ENCODE results near the gene ABCB10.
"Not testable (repeated sequence)": the region's sequence is repeated elsewhere in the genome, so short reads cannot be mapped to it uniquely, and the experiment has no call there.

ABCB10 gene

GRCh38 chr1:229537894-229538293, 20.6 kb downstream of the ABCB10 start:
- DNase-seq (ENCODE audit: low read depth, low spot score), result no peak

DNA sequence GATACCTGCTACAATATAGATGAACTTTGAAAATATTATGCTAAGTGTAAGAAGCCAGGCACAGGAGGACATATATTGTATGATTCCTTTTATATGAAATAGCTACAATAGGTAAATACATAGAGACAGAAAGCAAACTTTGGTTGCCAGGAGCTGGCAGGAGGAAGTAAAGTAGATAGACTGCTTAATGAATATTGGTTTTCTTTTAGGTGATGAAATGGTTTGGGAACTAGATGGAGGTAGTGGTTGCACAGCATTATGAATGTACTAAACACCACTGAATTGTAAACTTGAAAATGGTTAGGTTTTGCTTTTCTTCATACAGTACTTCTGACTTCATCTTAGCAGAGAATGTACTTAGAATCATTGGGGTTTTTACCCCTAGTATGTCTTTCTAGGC, 21.5 kb downstream of the ABCB10 start:
- DNase-seq (ENCODE audit: low read depth, low spot score), result no peak

DNA sequence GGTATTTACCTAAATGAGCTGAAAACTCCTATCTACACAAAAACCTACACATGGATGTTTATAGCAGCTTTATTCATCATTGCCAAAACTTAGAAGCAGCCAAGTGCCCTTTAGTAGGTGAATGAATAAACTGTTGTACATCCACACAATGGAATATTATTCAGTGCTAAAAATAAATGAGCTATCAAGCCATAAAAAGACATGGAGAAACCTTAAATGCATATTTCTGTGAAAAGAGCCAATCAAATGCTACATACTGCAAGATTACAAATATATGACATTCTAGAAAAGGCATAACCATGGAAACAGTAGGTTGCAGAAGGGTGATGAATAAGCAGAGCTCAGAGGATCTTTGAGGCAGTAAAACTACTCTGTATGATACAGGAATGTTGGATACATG, 23.3 kb downstream of the ABCB10 start:
- DNase-seq (ENCODE audit: low read depth, low spot score), result no peak

GRCh38 chr1:229531326-229531725, 27.2 kb downstream of the ABCB10 start:
- no peak for DNase-seq (ENCODE audit: low read depth, low spot score)

DNA sequence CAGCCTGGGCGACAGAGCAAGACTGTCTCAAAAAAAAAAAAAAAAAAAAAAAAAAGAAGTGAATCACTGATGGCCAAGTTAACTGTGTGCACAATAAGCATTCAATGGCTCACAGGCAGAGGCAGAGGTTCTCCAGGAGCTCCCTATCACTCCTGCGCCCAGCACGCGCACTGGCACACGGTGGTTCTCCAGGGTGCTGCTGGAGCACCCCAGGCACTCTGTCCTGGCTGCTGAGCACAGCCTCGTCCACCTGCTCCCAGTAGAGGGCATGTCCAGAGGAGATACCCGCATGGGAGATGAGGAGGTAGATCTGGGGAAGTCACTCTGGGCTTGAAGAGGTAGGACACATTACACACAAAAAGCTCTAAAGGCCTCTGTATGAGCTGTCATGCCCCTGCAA, 28.9 kb downstream of the ABCB10 start:
- no peak for DNase-seq (ENCODE audit: low read depth, low spot score)

- DNase-seq (ENCODE audit: low read depth, low spot score), result no peak
These were observed 31.8 kb downstream of the ABCB10 start for GRCh38 chr1:229526695-229527094.

GRCh38 chr1:229523052-229523451, 35.5 kb downstream of the ABCB10 start:
- DNase-seq (ENCODE audit: low read depth, low spot score), result no peak

GRCh38 chr1:229514578-229515275, 43.8 kb downstream of the ABCB10 start:
- DNase-seq (ENCODE audit: low read depth, low spot score), result peak; percentile 34

DNA sequence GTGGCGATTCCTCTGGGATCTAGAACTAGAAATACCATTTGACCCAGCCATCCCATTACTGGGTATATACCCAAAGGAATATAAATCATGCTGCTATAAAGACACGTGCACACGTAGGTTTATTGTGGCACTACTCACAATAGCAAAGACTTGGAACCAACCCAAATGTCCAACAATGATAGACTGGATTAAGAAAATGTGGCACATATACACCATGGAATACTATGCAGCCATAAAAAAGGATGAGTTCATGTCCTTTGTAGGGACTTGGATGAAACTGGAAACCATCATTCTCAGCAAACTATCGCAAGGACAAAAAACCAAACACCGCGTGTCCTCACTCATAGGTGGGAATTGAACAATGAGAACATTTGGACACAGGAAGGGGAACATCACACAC, 46.9 kb downstream of the ABCB10 start:
- not testable (repeated sequence) for DNase-seq (ENCODE audit: low read depth, low spot score)

DNA sequence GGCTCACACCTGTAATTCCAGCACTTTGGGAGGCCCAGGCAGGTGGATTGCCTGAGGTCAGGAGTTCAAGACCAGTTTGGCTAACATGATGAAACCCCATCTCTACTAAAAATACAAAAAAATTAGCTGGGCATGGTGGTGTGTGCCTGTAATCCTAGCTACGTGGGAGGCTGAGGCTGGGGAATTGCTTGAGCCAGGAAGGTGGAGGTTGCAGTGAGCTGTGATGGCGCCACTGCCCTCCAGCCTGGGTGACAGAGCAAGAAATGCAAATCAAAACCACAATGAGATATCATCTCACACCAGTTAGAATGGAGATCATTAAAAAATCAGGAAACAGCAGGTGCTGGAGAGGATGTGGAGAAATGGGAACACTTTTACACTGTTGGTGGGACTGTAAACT, 47.3 kb downstream of the ABCB10 start:
- not testable (repeated sequence) for DNase-seq (ENCODE audit: low read depth, low spot score)

DNA sequence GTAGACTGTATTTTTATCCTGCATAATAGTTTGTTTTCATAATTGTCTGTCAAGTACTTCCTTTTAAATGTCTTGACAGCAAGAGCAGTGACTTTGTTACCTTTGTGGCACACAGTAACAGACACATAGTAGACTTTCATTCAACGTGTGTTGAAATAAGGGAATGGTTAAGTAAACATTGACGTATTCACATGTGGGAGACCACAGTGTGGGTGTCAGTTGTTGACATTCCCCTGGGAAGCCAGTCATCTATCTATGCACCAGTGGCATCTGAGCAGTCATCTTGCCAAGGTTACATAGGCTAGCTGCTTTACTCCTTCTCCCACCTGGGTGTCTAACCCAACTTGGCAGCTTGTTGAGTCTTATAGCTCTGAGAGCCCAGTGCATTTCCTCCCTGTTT, 48.9 kb downstream of the ABCB10 start:
- no peak for DNase-seq (ENCODE audit: low read depth, low spot score)

GRCh38 chr1:229508823-229509337, 49.6 kb downstream of the ABCB10 start:
- no peak for DNase-seq (ENCODE audit: low read depth, low spot score)

DNA sequence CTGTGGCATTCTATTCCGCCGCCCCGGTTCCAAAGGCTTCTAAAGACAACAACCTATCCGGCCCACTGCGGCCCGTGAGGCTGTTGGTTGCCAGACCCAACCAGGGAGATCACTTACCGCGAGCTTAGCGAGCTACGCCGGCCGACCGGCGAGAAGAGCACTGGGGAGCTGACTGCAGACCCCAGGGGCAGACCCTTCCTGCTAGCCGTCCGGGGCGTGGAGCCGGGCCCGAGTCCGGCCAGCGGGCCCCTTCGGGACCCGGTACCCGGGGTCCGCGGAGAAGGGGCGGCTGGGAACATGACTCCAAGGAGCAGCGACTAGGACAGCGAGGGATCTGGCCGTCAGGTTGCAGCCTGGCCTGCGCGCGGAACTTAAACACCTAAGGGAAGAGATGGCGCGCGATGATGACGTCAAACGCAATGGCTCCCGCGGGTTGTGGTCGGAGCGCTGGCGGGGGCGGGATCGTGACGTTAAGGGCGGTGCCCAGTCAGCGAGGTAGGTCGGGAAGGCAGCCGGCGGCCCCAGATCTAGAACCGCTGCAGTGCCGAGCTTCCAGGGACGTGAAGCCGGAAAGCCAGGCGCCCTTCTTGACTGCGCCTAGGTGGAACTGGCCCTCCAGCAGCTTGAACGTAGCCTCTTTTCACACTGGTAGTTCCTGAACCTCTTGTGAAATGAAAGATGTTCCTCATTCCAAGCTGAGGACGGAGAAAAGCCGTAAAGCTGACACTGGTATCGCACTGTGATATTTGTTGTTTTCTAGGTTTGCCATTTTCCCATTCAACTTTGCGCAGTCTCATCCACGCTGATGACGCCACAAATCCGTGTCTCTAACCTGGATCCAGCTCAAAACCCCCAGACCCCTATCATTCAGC, 50.3 kb downstream of the ABCB10 start, which contains the start of gene NUP133:
TSS of gene NUP133 (minus strand) at position 391 of the 872 bp plus-strand sequence. CDS start at position 299, 92 bp downstream.
- peak; percentile 98 for DNase-seq (ENCODE audit: low read depth, low spot score)

GRCh38 chr1:229507502-229507901, 51.0 kb downstream of the ABCB10 start:
- DNase-seq (ENCODE audit: low read depth, low spot score), result no peak

DNA sequence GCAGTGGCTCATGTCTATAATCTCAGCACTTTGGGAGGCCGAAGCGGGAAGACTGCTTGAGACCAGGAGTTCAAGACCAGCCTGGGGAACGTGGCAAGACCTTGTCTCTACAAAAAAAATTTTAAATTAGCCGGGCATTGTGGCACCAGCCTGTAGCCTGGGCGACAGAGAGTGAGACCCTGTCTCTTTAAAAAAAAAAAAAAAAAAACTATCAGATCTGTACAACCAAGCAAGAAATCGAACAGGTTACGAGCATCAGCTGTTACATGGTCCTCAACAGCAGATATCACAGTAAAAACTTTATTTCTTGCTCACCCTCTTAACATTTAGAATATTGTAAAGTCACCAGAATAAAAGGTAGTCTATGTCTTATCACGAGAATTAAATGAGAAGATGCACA, 51.9 kb downstream of the ABCB10 start:
- no peak for DNase-seq (ENCODE audit: low read depth, low spot score)

DNA sequence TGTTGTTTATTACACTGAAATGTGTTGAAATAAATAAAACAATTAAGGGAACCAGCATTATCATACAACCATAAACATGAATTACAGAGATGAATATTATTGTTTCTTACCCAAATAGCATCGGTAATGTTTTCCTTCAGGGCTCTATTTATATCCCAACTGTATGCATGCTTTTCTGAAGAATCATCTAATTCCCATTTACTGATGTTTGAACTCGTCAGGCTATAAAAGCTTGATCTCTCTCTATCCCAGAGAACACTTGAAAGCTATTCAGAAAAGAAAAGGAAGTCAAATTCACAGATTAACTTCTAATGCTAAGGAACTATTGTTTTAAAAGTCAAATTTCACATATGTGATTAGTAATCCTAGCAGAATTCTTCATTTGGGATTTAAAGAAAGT, 62.7 kb downstream of the ABCB10 start:
- no peak for DNase-seq (ENCODE audit: low read depth, low spot score)

DNA sequence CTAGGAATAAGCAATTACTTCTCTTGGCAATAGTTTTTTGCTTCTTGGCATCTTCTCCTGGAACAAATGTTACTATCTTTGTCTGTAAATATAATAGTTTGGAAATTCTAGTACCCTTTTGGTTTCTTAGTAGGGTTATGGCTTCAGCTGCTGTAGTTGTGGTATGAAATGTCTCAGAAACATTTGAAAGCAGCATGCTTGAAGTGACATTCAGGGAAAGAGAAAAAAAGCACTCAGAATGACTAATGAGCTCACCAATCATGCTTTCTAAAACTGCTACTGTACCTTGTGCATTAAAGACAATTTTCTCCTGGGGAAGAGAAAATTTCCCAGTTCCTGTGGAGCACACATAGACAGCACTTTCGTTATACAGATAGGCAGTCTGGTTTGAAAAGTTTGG, 71.3 kb downstream of the ABCB10 start:
- DNase-seq (ENCODE audit: low read depth, low spot score), result no peak

GRCh38 chr1:229485318-229485717, 73.2 kb downstream of the ABCB10 start:
- DNase-seq (ENCODE audit: low read depth, low spot score), result no peak

DNA sequence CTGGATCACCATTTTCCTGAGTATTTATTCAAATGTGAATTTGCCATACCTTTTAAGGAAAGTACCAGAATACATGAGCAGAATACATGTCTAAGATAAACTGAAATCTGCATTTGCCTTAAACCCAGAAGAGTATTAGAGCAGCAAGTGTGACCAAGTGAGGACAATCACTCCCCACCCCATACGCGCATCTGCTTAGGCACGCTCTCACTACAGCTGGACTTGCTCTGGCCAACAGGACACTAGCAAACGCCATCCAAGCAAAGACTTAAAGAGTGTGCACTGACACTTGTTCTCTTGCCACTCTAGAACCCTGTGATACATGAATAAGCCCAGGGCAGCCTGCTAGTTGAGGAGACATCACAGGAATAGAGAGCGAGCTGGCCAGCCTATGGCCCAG, 76.0 kb downstream of the ABCB10 start:
- DNase-seq (ENCODE audit: low read depth, low spot score), result no peak

GRCh38 chr1:229480495-229480894, 78.0 kb downstream of the ABCB10 start:
- DNase-seq (ENCODE audit: low read depth, low spot score), result no peak

DNA sequence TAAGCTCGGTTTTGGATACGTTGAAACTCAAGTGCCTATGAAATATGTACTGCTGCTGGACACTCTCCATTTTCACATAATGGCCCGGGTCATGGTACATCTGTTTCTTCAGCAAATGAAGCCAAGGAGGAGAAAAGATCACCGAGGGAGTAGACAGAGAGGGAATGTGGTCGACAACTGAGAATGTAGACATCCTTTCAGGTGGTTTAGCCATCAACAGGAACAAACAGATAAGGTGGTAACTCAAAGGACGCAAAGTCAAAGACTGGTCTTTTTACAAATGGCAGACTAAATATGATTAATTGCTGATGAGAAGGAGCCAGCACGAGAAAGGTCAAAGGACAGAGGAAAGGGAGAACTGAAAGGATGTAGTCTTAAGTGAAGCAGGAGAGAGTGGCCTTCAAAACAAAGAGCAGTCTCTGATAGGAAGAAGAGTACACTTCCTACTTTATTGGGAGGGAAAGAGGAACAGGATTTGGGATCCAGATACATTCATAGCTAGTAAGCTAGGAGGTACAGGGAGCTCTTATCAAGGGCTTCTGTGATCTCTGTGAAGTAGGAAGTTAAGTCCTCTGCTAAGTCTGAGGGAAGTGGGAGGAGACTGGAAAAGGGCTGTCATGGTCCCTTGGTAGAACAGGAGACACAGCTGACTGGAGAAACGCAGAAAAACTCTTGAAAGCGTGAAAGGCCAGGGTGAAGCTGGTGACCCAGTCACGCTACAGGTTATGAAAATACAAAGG, 78.7 kb downstream of the ABCB10 start:
- DNase-seq (ENCODE audit: low read depth, low spot score), result no peak

DNA sequence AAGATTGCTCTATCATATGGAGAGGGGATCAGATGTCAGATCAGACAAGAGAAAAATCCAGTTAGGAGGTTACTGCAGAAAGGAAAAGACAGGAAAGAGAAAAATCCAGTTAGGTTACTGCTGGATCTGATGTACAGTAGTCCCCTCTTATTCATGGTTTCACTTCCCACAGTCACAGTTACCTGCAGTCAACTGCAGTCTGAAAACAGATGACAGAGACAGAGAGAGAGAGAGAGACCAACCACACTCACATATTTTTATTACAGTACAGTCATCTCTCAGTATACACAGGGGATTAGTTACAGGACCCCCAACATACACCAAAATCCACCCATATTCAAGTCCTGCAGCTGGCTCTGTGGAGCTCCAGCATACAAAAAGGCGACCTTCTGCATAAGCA, 79.7 kb downstream of the ABCB10 start:
- no peak for DNase-seq (ENCODE audit: low read depth, low spot score)
